OCI-LY1 (cell line): ENCODE measurements around the gene MLPH.

ENCODE experiments used
- CTCF ChIP-seq: fragments of 200-600 bp; sonication (generic), shearing (Covaris generic); IDR thresholded peaks from 2 replicates; pipeline ENCODE4 v1.5.1; 2017; ENCODE audit warnings: mild to moderate bottlenecking, antibody characterized with exemption, low read length, moderate library complexity, mixed read lengths
- EZH2 ChIP-seq: fragments of 200-600 bp; sonication (generic), shearing (Covaris generic); IDR thresholded peaks from 2 replicates; pipeline ENCODE4 v1.8.0; 2017; ENCODE audit warnings: borderline replicate concordance, mixed run types, mild to moderate bottlenecking, antibody characterized with exemption, low read length, moderate library complexity, mixed read lengths

GRCh38 chr2:237509905-237510304, 22.9 kb downstream of the MLPH start:
- TF ChIP-seq CTCF (no peak; the same call in 1 of the 2 replicates), EZH2 (no peak)
